HG02938 (cell line): Measurements from ENCODE around the gene MYL10.

Experiments used
- ATAC-seq: cut with Tn5 transposase; IDR thresholded peaks from one replicate; pipeline ENCODE4 v1.9.1; 2021; ENCODE audit warnings: mild to moderate bottlenecking, moderate library complexity; ENCODE audit not compliant: unreplicated experiment

MYL10 gene

DNA sequence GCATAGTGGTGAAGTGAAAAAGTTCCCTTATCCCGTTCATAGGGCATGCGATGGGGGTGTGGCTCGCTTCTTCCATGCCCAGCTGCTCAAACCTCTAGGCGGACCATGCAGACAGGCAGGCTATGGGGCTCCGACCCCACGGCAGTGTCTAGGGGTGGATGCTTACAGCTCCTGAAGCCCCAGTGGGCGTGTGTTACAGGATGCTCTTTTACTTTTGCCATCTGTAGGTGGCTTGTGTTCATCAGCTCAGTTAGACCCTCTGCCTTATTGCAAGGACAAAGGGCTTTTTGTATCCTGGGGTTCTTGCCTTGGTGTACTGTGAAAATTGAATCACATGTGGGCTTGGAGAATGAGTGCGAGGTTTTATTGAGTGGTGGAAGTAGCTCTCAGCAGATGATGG lies at the start of gene MYL10:
Gene MYL10, minus strand, starts transcription at position 126 of the 400 bp plus-strand sequence. CDS start 178 bp downstream, outside the sequence.
- no peak for ATAC-seq

DNA sequence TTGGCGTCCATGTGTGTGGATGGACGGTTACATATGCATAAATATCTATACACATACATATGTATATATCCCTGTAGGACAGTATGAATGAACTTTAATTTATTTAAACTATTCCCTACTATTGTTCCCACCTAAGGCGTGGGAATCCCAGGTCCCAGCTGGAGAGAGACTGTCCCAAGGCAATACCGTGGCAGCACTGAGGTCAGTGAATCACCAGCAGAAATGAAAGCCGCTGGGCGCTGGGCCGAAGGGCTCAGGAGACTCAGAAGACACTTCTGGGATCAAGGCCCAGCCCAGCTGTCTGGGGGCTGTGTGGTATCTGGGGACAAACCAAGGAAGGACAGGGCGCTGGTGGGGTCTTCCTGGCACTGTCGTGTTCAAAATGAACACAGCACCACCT lies 49.6 kb upstream of the MYL10 start:
- no peak for ATAC-seq

GRCh38 chr7:101677797-101678479 lies 48.8 kb upstream of the MYL10 start:
- ATAC-seq, result no peak

GRCh38 chr7:101677391-101677790 lies 48.3 kb upstream of the MYL10 start:
- no peak for ATAC-seq

GRCh38 chr7:101676956-101677355 lies 47.9 kb upstream of the MYL10 start:
- no peak for ATAC-seq

DNA sequence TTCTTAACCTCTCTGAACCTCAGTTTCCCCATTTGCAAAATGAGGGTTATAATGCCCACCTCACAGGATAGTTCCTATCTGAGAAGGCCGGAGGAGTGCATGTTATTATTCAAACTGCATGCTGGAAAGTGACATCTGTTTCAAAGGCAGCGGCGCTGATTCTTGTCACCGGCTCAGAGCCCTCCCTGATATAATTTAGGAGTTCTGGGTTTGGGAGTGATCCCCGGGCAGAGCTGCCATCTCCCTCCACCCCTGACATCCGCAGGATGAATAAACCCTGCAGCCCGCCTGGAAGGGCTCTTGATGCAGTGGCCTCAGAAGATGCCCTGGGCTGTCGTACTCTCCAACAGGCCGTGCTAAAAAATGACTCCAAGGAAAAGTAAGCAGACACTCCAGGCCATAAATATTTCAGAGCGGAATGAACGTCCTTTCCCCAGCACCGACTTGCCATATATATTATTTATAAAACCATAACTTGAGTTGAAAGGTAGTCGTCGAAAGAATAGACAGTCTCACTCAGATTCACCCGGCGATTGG lies 47.0 kb upstream of the MYL10 start:
- no peak for ATAC-seq

- no peak for ATAC-seq
Measured at GRCh38 chr7:101674439-101674838, 45.3 kb upstream of the MYL10 start.

GRCh38 chr7:101673951-101674350 lies 44.9 kb upstream of the MYL10 start:
- no peak for ATAC-seq

- no peak for ATAC-seq
Measured at GRCh38 chr7:101673315-101673714, 44.2 kb upstream of the MYL10 start.

- ATAC-seq, result no peak
Measured at GRCh38 chr7:101671371-101672356, 42.6 kb upstream of the MYL10 start.

DNA sequence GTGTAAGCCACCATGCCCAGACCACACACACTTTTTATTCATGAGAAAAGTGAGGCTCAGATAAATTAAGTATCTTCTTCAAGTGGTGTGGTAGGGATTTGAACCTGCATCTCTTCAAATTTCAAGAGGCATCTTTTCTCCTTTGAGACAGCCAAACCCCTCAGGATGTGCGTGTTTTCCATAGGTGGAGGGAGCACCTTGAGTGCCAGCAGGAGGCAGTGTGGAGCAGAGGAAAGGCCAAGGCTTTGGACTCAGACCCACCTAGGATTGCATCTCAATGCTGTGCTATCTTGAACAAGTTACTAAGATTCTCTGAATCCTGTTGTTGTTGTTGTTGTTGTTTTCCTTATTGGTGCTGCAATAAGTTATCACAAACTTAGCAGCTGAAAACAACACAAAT lies 40.2 kb upstream of the MYL10 start:
- ATAC-seq, result no peak

DNA sequence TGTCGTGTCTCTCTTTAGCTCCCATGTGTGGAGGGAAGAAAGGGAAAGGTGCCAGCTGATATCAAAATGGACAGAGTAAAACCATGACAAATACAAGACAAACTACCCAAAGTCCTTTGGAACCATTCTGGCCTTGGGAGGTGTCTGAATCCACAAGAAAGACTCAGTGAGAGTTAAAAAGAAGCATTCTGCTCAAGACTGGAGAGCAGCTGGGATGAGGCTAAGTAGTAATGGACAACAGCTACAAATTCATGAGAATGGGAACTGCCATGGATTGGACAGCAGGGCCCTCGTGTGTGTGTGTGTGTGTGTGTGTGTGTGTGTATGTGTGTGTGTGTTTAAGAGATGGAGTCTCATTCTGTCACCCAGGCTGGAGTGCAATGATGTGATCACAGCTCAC lies 39.6 kb upstream of the MYL10 start:
- no peak for ATAC-seq

GRCh38 chr7:101667920-101668319 lies 38.8 kb upstream of the MYL10 start:
- no peak for ATAC-seq

DNA sequence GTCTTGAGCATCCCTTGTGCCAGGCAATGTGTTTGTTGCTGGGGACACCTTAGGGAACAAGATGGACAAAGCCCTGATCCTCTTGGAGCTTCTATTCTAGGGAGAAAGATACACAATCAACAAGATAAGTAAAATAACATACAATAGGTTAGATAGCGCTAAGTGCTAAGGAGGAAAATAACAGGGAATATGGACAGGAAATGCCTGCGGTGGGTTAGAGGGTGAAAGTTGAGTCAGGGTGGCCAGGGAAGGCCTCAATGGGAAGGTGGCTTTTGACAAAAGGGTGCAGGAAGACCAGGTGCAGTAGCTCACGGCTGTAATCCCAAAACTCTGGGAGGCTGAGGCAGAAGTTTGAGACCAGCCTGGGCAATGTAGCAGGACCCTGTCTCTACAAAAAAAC lies 38.3 kb upstream of the MYL10 start:
- ATAC-seq, result no peak

GRCh38 chr7:101666741-101667140 lies 37.6 kb upstream of the MYL10 start:
- no peak for ATAC-seq

DNA sequence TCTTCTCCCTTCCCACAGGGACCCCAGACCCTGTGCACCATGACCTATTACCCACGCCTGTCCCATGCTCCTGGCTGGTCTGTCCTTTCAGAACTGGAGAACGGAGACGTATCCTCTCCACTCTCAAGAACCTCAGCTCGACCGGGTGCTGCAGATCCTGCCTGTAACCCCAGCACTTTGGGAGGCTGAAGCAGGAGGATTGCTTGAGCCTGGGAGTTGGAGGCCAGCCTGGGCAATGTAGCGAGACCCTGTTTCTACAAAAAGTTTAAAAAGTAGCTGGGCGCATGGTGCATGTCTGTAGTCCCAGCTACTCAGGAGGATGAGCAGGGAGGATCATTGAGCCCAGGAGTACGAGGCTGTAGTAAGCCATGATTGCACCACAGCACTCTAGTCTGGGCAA lies 37.2 kb upstream of the MYL10 start:
- ATAC-seq, result no peak

DNA sequence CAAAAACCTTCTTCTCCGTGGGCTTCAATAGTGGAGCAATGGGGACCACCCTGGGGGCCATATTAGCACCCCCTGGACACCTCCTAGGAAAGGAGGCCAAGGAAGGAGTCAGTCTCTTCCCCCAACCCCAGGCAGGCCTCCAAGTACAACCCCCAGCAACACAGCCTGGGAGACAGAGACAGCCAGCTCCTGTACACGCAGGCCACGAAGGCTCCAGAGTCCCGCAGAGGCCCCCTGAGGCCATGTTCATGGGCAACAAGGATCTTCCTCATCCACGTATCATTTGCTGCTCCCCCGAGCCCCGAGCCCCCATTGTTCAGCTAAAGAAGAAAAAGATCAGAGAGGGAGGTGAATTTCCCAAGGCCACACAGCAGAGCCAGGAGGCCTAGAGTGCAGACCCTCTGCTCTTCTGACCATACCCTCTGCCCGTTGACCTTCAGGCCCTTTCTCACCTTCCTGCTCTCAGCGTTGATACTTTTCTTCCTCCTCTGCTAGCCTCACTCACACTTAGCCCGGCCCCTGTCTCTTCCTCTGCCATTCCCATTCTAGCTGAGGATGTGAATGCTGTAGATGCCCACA lies 35.9 kb upstream of the MYL10 start:
- ATAC-seq, result no peak

DNA sequence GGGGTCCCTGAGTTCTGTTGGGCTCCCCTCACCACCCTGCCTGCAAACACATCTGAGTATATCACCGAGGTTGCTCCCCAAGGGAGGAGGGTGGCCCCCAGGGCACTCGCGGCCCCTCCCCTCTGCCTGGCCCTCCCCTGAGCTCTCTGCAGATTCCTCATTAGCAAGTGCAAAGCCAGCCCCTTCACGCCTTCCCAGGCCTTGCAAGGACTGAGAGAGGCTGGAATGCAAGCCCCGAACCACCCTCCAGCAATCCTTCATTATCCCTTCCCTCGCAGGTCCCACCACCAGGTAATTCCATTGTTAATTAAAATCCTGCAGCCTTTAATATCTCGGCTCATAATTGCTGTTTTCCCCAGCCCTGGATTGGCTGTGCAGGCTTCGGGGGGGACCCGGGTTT lies 35.3 kb upstream of the MYL10 start:
- no peak for ATAC-seq

- ATAC-seq, result no peak
Measured at GRCh38 chr7:101663747-101664146, 34.7 kb upstream of the MYL10 start.

GRCh38 chr7:101662447-101662998 lies 33.4 kb upstream of the MYL10 start:
- ATAC-seq, result no peak

DNA sequence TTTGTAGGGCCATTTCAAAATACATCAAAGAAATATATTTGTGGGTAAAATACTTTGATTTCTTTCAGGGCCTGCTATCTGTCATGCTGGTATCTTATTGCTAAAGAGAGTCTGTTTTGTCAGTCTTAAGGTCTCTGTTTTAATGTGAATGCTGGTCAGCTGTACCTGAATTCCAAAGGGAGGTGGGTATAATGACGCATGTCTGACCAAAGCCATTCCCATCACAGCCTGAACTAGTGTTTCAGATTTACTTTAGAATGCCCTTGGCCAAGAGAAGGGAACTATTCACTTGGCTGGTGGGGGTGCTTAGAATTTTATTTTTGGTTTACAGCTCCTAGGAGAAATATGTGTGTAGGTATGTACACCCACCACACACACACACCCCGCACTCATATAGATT lies 30.6 kb upstream of the MYL10 start:
- no peak for ATAC-seq
